Brain microvascular endothelial cell (primary cell): Measurements from ENCODE around the gene KIRREL2.
"Not testable (repeated sequence)": the region's sequence is repeated elsewhere in the genome, so short reads cannot be mapped to it uniquely, and the experiment has no call there.

Experiments
- DNase-seq: peaks from one replicate; pipeline ENCODE4 v3.0.0-alpha.2; 2020
- H3K27ac ChIP-seq: fragments of 250-450 bp; sonication (Bioruptor Pico); 2 replicates; pipeline ENCODE4 v1.5.1; 2020; ENCODE audit warnings: mild to moderate bottlenecking, moderate library complexity
- H3K27me3 ChIP-seq: fragments of 250-450 bp; sonication (Bioruptor Pico); replicated peaks from 2 replicates; pipeline ENCODE4 v1.5.1; 2020; ENCODE audit warnings: mild to moderate bottlenecking
- H3K36me3 ChIP-seq: fragments of 250-450 bp; sonication (Bioruptor Pico); replicated peaks from 2 replicates; pipeline ENCODE4 v1.5.1; 2020; ENCODE audit warnings: mild to moderate bottlenecking
- H3K4me3 ChIP-seq: 2 replicates; pipeline ENCODE4 v1.5.1; 2011; ENCODE audit warnings: low read depth, mild to moderate bottlenecking, control low read depth, low read length, moderate library complexity
- in situ Hi-C: cut with HindIII; loops from 2 replicates; pipeline ENCODE4 v1.10.0; 2017; ENCODE audit warnings: low sequenced_read_pairs, low pct_ligation_motif_present
- TF ChIP-seq, protein P1 (sequence below): IDR thresholded peaks from 2 replicates; pipeline ENCODE4 v1.5.1; 2011; ENCODE audit warnings: low read depth, mild to moderate bottlenecking, moderate library complexity, low read length, control low read depth, inconsistent platforms; ENCODE audit errors: missing control alignments

Gene KIRREL2

DNA sequence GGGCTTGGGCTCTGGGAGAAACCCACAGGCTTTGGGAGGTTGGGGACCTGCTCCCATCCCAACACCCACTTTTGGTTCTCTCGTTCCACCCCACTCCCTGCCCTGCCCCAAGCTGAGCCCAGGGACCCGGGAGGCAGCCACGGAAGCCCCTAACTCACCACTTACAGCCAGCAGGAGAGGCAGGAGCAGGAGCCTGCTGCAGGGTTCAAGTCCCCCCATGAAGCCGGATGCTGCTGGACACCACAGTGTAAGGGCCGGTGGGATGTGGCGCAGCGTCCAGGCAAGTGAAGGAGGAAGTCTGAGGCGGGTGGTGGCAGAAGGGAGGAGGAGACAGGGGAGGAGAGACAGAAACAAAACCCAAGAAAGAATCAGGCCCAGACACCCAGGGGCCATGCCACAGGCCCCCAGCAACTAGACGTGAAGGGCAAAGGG is 51.3 kb downstream of the KIRREL2 start, which contains the start of gene TYROBP:
TSS of gene TYROBP (minus strand) at position 286 of the 432 bp plus-strand sequence. CDS start at position 219, 67 bp downstream.
- in situ Hi-C loops = no loop called here
- TF ChIP-seq, protein P1, sequence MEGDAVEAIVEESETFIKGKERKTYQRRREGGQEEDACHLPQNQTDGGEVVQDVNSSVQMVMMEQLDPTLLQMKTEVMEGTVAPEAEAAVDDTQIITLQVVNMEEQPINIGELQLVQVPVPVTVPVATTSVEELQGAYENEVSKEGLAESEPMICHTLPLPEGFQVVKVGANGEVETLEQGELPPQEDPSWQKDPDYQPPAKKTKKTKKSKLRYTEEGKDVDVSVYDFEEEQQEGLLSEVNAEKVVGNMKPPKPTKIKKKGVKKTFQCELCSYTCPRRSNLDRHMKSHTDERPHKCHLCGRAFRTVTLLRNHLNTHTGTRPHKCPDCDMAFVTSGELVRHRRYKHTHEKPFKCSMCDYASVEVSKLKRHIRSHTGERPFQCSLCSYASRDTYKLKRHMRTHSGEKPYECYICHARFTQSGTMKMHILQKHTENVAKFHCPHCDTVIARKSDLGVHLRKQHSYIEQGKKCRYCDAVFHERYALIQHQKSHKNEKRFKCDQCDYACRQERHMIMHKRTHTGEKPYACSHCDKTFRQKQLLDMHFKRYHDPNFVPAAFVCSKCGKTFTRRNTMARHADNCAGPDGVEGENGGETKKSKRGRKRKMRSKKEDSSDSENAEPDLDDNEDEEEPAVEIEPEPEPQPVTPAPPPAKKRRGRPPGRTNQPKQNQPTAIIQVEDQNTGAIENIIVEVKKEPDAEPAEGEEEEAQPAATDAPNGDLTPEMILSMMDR = no peak
- Histone ChIP-seq H3K27ac (no peak within 1 kb of the TSS), H3K4me3 (no peak within 1 kb of the TSS), H3K36me3 (no peaks in the 10 kb centered on the region), H3K27me3 (no peaks in the 10 kb centered on the region)
- DNase-seq = no peak

DNA sequence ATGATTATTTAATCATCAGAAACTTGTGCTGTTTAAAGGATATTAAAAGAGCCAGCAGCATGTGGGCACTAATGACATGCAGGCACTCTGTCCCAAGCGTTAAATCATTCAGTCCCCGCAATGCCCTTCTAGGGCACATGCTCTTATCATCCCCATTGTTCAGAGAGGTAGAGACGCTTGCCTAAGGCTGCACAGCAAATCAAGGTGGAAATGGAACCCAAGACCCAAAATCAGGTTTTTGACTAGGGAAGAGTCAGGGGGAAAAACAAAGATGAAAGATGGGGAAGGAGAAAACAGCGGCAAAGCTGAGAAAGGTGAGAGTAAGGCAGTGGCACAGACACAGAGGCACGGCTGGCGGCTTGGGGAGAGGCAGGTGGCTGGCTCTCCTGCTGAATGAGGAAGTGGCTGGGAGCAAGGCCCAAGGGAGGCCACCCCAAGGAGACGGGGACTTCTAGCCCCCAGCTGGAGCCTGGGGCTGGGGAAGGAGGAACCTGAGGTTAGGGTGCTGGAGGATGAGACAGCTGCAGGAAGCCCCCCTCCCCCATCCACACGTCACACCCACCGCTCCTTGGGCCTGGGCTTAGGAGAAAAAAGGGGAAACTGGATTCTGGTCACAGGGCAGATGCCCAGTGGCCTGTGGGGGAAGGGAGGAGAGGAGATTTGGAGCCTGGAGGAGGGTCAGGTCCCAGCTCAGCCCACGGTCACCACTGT is 52.4 kb downstream of the KIRREL2 start:
- Histone ChIP-seq H3K36me3 (no peaks in the 10 kb centered on the region), H3K27ac (no peak overlapping the region), H3K4me3 (no peak overlapping the region), H3K27me3 (no peaks in the 10 kb centered on the region)
- no peak for DNase-seq
- TF ChIP-seq, protein P1 = no peak
- in situ Hi-C loops = no loop called here

DNA sequence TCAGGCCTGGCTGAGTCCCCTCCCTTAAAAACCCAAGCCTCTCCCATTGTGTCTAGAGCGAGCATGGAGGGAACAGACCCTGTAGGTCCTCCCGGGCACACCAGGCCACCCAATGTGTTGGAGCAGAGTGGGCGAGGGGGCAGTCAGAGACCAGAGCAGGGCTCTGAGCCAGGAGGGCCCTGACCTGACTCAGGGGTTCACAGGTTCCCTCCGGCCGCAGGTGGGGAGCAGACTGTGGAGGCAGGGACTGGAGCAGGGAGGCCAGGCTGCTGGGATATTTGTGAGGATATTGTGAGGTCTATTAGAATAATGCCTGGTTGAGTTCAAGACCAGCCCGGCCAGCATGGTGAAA is 52.9 kb downstream of the KIRREL2 start:
- no peak for DNase-seq
- H3K27me3 ChIP-seq = no peaks in the 10 kb centered on the region
- in situ Hi-C loops = no loop called here
- TF ChIP-seq, protein P1 = no peak
- no peak overlapping the region for H3K4me3 ChIP-seq
- H3K36me3 ChIP-seq = no peaks in the 10 kb centered on the region
- no peak overlapping the region for H3K27ac ChIP-seq

DNA sequence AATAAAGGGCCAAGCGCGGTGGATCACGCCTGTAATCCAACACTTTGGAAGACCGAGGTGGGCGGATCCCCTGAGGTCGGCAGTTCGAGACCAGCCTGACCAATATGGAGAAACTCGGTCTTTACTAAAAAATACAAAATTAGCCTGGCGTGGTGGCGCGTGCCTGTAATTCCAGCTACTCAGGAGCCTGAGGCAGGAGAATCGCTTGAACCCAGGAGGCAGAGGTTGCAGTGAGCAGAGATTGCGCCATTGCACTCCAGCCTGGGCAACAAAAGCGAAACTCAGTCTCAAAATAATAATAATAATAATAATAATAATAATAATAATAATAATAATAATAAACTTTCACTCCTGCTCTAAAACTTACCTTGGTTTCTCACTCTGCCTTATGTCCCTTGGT is 53.6 kb downstream of the KIRREL2 start:
- H3K27ac ChIP-seq, H3K36me3 ChIP-seq, H3K27me3 ChIP-seq, DNase-seq, H3K4me3 ChIP-seq, in situ Hi-C loops: not testable (repeated sequence)

DNA sequence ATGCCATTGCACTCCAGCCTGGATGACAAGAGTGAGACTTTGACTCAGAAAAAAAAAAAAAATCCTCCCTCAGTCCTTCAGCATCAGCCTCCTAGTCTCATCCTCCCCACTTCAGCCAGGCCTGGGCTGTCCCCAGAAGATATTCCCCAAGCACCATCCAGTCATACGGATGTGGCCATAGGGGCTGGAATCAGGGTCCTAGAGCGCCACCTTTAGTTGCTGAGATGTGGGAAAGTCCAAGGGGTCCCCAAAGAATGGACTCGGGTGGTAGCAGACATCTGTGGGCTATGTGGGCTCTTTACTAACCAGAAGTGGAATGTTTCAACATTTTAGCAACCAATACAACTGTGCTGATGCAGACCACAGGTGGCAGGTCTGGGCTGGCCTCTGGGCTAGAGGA is 54.5 kb downstream of the KIRREL2 start:
- no peak for DNase-seq
- TF ChIP-seq, protein P1 = no peak
- H3K36me3 ChIP-seq = no peaks in the 10 kb centered on the region
- in situ Hi-C loops = no loop called here
- H3K27ac ChIP-seq = no peak overlapping the region
- H3K4me3 ChIP-seq = no peak overlapping the region
- H3K27me3 ChIP-seq = no peaks in the 10 kb centered on the region

DNA sequence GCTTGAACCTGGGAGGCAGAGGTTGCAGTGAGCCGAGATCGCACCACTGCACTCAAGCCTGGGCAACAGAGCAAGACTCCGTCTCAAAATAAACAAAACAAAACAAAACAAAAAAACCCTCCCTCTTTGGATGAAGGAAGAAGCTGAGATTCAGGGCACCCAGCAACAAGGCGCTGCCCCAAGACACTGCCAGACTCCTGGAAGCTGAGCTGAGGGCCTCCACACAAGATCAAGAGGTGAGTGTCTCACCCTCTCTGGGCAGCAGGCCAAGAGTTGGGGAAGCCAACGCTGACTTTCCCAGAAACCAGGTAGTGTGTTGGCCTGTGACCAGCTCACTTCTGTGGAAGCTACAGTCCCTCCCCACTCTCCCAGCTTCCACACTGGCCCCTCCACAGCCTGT is 55.1 kb downstream of the KIRREL2 start:
- TF ChIP-seq, protein P1 = no peak
- H3K4me3 ChIP-seq = no peak overlapping the region
- DNase-seq = no peak
- no peaks in the 10 kb centered on the region for H3K27me3 ChIP-seq
- in situ Hi-C loops = no loop called here
- H3K27ac ChIP-seq = no peak overlapping the region
- no peaks in the 10 kb centered on the region for H3K36me3 ChIP-seq
